22Rv1 (cell line): ENCODE measurements around the gene PRRT3.

Experiments
- H3K27ac ChIP-seq: fragments of 450-650 bp; 2 replicates; pipeline ENCODE4 v1.5.1; 2017
- CTCF ChIP-seq: fragments of 450-650 bp; IDR thresholded peaks from 2 replicates; pipeline ENCODE4 v1.5.1; 2017; ENCODE audit warnings: mild to moderate bottlenecking
- ZFX ChIP-seq: fragments of 450-650 bp; IDR thresholded peaks from 2 replicates; pipeline ENCODE4 v1.6.1; 2017; ENCODE audit warnings: antibody characterized with exemption, borderline replicate concordance

PRRT3 gene

GRCh38 chr3:9947025-9947995, 4.9 kb downstream of the PRRT3 start:
- TF ChIP-seq ZFX, result no peak
- TF ChIP-seq CTCF, result no peak
- H3K27ac ChIP-seq, result peak overlapping the region; percentile 84

DNA sequence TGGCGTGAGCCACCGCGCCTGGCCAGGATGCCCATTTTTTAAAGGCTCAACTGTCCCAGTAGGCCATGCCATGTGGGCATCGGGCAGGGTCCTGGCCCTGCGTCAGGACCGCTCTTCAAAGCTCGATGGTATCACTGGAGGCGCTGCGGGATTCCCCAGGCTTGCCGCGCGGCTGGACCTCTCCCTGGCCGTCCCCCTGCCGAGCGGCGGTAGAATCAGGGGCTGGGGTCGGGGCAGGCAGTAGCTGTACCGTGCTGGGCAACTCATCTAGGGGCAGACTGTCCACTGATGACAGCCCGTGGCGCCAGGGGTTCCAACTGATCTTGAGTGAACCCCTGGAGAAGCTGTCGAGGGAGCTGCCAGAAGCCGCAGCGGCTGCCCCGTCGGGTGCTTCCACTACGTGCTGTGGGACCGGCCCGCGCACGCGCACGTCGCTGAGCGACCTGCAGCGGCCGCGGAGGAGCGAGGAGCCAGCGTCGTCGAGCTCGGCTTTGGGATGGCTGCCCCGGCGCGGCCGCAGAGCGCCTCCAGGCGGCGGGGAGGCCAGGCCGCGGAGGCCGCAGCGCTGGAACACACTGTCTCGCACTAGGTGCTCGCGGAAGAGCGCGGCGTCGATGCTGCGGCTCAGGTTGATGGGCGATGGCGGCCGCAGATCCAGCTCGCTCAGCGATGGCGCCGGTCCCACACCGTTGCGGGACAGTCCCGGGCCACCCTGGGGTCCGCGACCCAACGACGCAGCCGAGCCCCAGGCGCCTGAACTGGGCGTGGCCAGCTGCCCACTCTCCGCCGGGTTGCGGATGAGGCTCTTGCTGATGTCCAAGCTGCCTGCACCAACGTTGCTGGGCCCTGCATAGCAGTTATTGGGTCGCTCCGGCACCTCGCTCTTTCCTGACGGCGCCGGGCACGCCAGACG, 5.8 kb downstream of the PRRT3 start:
- TF ChIP-seq ZFX (no peak), CTCF (peak; percentile 91)
- peak overlapping the region; percentile 84 for H3K27ac ChIP-seq

DNA sequence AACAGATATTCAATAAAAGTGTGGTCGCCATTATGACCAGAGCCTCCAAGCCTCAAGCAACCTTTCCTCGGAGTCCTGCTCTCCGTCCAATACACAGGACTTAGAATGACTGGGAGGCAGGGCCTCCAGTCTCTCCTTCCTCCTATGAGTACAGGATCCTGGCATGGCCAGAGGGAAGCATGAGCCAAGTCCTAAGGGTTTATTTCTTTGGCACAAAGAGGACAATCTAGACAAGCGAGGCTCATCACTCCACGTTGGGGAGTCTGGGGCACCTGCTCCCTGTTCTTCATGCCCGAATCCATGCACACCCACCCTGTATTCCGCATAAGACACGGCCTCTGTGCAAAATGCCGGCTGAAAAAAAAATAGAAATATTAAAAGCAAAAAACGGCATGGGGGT, 6.8 kb downstream of the PRRT3 start:
- TF ChIP-seq CTCF (no peak), ZFX (no peak)
- H3K27ac ChIP-seq, result peak overlapping the region; percentile 84

DNA sequence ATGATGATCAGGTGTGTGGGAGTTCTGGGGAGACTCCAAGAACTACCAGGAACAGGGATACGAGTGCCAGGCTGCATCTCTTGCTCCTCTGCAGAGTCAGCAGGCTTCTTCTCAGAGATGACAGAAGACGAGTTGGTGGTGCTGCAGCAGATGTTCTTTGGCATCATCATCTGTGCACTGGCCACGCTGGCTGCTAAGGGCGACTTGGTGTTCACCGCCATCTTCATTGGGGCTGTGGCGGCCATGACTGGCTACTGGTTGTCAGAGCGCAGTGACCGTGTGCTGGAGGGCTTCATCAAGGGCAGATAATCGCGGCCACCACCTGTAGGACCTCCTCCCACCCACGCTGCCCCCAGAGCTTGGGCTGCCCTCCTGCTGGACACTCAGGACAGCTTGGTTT, 7.9 kb downstream of the PRRT3 start:
- TF ChIP-seq CTCF, result no peak
- H3K27ac ChIP-seq, result peak overlapping the region; percentile 84; the same call in 1 of the 2 replicates

DNA sequence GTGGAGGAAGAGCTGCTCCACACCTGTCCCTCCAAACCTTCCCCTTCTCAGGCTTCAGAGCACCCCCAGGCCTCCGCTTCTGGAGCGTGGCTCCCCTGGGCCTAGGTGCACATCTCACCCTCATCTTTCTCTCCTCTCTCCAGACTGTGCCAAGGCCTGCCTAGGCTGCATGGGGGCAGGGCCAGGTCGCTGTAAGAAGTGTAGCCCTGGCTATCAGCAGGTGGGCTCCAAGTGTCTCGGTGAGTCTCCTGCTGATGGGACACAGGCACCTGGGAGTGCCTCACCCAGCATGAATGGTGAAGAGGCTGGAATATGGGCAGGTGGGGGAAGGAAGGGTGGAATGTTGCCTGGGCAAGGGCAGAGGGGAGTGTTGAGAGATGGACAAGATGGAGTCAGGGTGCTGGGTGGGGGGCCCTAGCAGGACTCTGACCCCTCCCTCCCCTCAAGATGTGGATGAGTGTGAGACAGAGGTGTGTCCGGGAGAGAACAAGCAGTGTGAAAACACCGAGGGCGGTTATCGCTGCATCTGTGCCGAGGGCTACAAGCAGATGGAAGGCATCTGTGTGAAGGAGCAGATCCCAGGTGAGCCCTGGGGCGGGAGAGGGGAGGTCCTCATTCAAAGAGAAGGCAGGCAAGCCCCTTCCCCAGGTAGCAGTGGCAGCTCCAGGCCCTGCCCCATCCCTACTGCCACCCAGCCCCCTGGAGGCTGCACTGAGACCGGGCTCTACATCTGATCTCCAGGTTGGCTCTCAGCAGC, 9.1 kb downstream of the PRRT3 start:
- TF ChIP-seq CTCF (no peak), ZFX (no peak)
- peak overlapping the region; percentile 84 for H3K27ac ChIP-seq

DNA sequence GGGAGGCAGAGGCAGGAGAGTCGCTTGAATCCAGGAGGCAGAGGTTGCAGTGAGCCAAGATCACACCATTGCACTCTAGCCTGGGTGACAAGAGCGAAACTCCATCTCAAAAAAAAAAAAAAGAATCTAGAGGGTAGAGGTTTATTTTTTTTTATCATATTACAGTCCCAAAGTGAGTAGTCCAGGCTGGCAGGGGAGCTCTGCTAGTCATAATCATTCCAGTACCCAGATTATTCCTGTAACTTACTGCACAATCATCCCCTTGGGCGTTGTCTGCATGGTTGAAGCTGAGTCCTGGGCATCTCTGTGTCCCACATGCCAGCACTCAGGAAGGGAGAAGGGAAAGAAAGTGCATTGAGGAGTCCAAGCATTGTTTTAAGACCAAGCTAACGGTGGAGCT, 10.0 kb downstream of the PRRT3 start:
- TF ChIP-seq ZFX (no peak), CTCF (no peak)
- H3K27ac ChIP-seq, result peak overlapping the region; percentile 84
